ENCODE measurements around the gene LBP.

LBP gene

GRCh38 chr20:38311091-38311490 lies 35.2 kb upstream of the LBP start:
- TF ChIP-seq GATA3 (IDR thresholded peaks at IDR 0.05; ENCODE audit: low read depth, low read length) (no peak), GATA2 (IDR thresholded peaks at IDR 0.05; ENCODE audit: low read depth, low read length) (no peak)

DNA sequence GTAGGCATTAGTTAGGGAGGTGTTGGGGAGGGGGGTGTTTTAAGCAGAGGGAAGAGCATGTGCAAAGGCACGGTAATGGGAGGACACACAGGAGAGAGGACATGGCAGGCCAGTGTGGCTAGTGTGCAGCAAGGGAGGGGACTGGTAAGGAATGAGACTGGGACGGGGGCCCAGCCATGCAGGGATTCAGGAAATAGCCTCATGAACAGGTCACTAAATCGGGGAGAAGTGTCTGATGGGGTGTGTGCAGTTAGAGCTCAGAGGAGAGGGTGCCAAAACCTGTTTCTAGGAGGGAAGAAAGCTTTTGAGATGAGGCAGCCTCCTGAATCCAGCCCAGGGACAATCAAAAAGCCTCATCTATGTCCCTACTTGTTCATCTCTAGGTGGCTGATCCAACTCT lies 34.8 kb upstream of the LBP start:
- TF ChIP-seq GATA3 (IDR thresholded peaks at IDR 0.05; ENCODE audit: low read depth, low read length) = no peak
- TF ChIP-seq GATA2 (IDR thresholded peaks at IDR 0.05; ENCODE audit: low read depth, low read length) = no peak

- TF ChIP-seq GATA3 (IDR thresholded peaks at IDR 0.05; ENCODE audit: low read depth, low read length) = no peak
- TF ChIP-seq GATA2 (IDR thresholded peaks at IDR 0.05; ENCODE audit: low read depth, low read length) = no peak
Observed at GRCh38 chr20:38313676-38314075, 32.6 kb upstream of the LBP start.

- TF ChIP-seq GATA3 (IDR thresholded peaks at IDR 0.05; ENCODE audit: low read depth, low read length) (no peak), GATA2 (IDR thresholded peaks at IDR 0.05; ENCODE audit: low read depth, low read length) (no peak)
Observed at GRCh38 chr20:38315290-38315966, 30.9 kb upstream of the LBP start.

GRCh38 chr20:38316341-38316740 lies 29.9 kb upstream of the LBP start:
- TF ChIP-seq GATA3 (IDR thresholded peaks at IDR 0.05; ENCODE audit: low read depth, low read length) = no peak
- no peak for TF ChIP-seq GATA2 (IDR thresholded peaks at IDR 0.05; ENCODE audit: low read depth, low read length)

GRCh38 chr20:38317422-38317821 lies 28.9 kb upstream of the LBP start:
- TF ChIP-seq GATA2 (IDR thresholded peaks at IDR 0.05; ENCODE audit: low read depth, low read length) (no peak), GATA3 (IDR thresholded peaks at IDR 0.05; ENCODE audit: low read depth, low read length) (no peak)

DNA sequence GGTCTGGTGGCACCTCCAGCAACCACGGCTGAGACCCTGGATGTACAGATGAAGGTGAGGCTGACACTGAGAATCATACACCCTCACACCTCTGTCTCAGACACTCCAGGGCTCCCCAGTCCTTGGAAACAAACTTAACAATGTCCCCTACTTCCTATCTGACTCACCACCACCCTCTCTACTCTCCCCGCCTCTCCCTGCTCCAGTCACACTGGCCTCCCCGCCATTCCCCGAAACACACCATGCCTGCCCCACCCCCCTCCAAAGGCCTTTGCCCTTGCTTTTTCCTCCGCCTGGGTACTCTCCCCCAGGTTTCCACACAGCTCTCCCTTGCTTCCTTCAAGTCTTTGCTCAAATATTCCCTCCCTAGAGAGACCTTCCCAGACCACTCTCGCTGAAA lies 26.1 kb upstream of the LBP start:
- no peak for TF ChIP-seq GATA3 (IDR thresholded peaks at IDR 0.05; ENCODE audit: low read depth, low read length)
- TF ChIP-seq GATA2 (IDR thresholded peaks at IDR 0.05; ENCODE audit: low read depth, low read length) = no peak

DNA sequence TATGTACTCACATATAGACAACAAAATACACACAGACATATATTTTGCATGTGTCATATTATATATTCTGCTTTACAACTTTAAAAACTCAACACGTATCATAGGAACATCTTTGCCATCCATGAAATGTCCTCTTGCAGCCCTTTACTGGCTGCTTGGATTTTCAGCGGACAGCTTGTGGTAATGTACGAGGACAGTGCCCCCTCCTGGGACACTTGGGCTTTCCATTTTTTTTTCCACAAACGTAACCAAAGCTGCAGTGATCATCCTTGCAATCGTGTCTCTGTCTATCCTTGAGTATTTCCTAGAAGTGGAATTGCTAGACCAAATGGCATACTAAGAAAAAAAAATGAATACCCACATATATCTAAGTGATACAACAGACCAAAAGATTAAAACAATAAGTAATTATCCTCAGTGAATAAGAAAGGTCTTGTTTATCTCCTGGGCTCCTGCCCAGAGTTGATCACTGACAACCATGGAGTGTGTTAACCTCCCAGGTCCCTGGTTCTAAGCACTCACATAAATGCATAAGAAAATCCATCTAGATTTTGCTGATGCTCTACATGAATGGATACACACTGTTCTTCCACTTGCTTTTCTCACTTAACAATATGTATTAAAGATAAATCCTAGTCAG lies 24.2 kb upstream of the LBP start:
- no peak for TF ChIP-seq GATA3 (IDR thresholded peaks at IDR 0.05; ENCODE audit: low read depth, low read length)
- no peak for TF ChIP-seq GATA2 (IDR thresholded peaks at IDR 0.05; ENCODE audit: low read depth, low read length)

GRCh38 chr20:38324159-38324558 lies 22.1 kb upstream of the LBP start:
- TF ChIP-seq GATA3 (IDR thresholded peaks at IDR 0.05; ENCODE audit: low read depth, low read length) = no peak
- no peak for TF ChIP-seq GATA2 (IDR thresholded peaks at IDR 0.05; ENCODE audit: low read depth, low read length)

- no peak for TF ChIP-seq GATA3 (IDR thresholded peaks at IDR 0.05; ENCODE audit: low read depth, low read length)
Observed at GRCh38 chr20:38325167-38325566, 21.1 kb upstream of the LBP start.

- TF ChIP-seq GATA3 (IDR thresholded peaks at IDR 0.05; ENCODE audit: low read depth, low read length) (no peak), GATA2 (IDR thresholded peaks at IDR 0.05; ENCODE audit: low read depth, low read length) (no peak)
Observed at GRCh38 chr20:38325905-38326304, 20.4 kb upstream of the LBP start.

- TF ChIP-seq GATA3 (IDR thresholded peaks at IDR 0.05; ENCODE audit: low read depth, low read length) = no peak
- no peak for TF ChIP-seq GATA2 (IDR thresholded peaks at IDR 0.05; ENCODE audit: low read depth, low read length)
Observed at GRCh38 chr20:38326309-38326708, 20.0 kb upstream of the LBP start.

GRCh38 chr20:38330638-38331037 lies 15.6 kb upstream of the LBP start:
- no peak for TF ChIP-seq GATA3 (IDR thresholded peaks at IDR 0.05; ENCODE audit: low read depth, low read length)
- TF ChIP-seq GATA2 (IDR thresholded peaks at IDR 0.05; ENCODE audit: low read depth, low read length) = no peak

- TF ChIP-seq GATA3 (IDR thresholded peaks at IDR 0.05; ENCODE audit: low read depth, low read length) (no peak), GATA2 (IDR thresholded peaks at IDR 0.05; ENCODE audit: low read depth, low read length) (no peak)
Observed at GRCh38 chr20:38331245-38331644, 15.0 kb upstream of the LBP start.

GRCh38 chr20:38331814-38332213 lies 14.5 kb upstream of the LBP start:
- TF ChIP-seq GATA3 (IDR thresholded peaks at IDR 0.05; ENCODE audit: low read depth, low read length) (no peak), GATA2 (IDR thresholded peaks at IDR 0.05; ENCODE audit: low read depth, low read length) (no peak)
